AG09309 (cell line): ENCODE measurements around the gene GP9.

ENCODE experiments used
- DNase-seq: peaks from one replicate; pipeline ENCODE4 v3.0.0-alpha.2; 2010; ENCODE audit warnings: low read depth
- H3K4me3 ChIP-seq: 2 replicates; pipeline ENCODE4 v1.5.1; 2011; ENCODE audit warnings: mild to moderate bottlenecking, low read depth, low read length, moderate library complexity; ENCODE audit not compliant: control insufficient read depth
- TF ChIP-seq, protein P1 (sequence below): IDR thresholded peaks from 2 replicates; pipeline ENCODE4 v1.5.1; 2011; ENCODE audit warnings: mild to moderate bottlenecking, low read depth, low read length, inconsistent platforms; ENCODE audit not compliant: insufficient read depth, control insufficient read depth; ENCODE audit errors: missing control alignments

GP9 gene

DNA sequence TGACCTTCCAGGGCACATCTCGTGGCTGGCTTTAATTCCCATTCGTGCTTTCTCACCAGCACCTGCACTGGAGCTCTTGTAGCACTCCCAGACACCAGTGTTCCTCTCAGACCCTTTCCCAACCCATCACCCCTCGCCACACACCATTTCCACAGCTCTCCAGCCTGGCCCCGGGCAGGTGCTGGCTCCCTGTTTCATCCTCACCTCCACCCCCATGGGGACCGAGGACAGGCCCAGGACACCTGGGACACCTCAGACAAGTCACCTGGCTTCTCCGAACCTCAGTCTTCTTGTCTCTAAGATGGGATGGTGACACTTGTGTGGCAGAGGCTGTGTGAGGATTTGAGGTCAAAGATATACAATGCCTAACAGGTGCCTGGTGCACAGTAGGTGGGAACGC, 27.4 kb upstream of the GP9 start:
- no peak for DNase-seq
- TF ChIP-seq, protein P1, sequence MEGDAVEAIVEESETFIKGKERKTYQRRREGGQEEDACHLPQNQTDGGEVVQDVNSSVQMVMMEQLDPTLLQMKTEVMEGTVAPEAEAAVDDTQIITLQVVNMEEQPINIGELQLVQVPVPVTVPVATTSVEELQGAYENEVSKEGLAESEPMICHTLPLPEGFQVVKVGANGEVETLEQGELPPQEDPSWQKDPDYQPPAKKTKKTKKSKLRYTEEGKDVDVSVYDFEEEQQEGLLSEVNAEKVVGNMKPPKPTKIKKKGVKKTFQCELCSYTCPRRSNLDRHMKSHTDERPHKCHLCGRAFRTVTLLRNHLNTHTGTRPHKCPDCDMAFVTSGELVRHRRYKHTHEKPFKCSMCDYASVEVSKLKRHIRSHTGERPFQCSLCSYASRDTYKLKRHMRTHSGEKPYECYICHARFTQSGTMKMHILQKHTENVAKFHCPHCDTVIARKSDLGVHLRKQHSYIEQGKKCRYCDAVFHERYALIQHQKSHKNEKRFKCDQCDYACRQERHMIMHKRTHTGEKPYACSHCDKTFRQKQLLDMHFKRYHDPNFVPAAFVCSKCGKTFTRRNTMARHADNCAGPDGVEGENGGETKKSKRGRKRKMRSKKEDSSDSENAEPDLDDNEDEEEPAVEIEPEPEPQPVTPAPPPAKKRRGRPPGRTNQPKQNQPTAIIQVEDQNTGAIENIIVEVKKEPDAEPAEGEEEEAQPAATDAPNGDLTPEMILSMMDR: no peak
- no peak overlapping the region for H3K4me3 ChIP-seq

DNA sequence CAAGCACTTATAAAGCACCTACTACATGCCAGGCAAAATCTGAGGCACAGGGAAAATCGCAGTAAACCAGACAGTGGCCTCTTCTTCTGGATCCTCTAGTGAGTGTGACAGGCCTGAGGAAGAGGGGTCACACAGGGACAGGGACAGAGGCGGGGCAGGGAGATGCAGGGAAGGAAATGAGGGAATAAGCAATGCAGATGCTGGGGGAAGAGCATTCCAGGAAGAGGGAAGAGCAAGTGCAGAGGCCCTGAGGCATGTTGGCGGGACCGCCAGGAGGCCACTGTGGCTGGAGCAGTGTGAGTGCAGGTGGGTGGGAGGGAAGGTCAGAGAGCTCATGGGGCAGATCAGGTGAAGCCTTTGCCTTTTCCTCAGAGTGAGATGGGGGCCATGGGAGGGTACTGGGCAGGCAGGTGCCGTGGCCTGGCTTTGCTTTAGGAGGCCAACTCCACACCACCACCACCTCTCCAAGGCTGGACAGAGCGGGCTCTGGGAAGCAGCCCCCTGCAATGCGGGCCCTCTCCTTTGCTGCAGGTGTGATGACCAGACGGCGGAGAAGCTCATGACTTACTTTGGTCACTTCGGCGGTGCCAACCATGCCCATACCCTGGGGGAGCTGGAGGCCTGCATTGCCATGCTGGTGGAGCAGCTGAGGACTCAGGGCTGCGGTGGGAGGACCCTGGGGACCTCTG, 26.8 kb upstream of the GP9 start:
- no peak for DNase-seq
- TF ChIP-seq, protein P1: no peak
- no peak overlapping the region for H3K4me3 ChIP-seq

DNA sequence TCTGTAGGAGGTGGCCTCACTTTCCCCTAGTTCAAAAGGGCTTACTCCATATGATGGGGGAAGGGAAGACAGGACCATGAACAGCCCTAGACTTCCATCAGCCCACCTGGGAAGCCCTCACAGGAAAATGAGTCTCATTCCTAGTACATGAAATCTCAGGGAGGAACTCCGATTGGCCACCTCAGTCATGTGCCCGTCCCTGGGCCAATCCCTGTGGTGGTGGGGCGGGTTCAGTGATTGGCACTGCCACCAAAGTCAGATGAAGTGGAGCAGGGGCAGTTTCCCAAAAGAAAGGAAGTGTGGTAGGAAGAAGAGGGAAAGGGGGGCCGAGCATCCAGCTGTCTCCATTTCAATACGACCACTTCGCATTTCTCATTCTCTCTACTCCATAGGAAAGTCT, 25.9 kb upstream of the GP9 start:
- TF ChIP-seq, protein P1: no peak
- no peak for DNase-seq
- no peak overlapping the region for H3K4me3 ChIP-seq

DNA sequence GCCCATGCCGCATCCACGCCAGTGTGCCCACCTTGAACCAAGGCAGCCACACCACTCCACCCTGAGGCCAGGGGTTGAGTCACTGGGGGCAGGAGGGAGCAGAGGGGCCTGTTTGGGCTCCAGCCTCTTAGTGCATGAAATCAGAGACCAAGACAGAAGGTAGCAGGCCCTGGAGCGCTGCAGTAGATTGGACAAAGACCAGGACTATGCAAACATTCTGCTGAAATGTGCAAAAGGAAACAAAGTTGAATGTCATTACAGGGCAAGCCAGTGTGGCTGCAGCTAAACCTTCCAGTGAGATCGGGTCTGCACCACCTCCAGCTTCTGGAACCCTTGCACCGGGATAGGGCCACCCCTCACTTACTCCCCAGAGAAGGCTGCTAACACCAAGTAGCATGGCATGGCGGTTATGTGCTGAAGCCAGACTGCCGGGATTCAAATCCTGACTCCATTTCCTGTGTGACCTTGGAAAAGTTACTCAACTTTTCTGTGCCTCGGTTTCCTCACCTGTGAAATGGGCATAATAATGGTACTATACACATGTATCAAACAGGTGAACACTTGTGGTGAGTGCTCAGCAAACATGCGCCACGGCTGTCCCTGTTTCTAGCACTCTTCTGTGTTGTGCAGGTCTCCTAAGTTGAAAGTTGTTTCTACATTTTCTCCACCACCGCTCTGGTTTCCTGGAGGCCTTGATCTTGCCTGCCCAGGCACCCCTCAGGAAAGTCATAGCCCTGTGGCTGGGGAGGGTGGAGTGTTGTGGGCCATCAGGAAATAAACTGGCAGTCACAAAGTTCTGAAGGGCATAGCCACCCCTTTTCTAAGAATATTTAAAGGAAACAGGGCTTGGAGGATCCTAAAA, 25.0 kb upstream of the GP9 start:
- no peak overlapping the region for H3K4me3 ChIP-seq
- DNase-seq: no peak
- TF ChIP-seq, protein P1: no peak

DNA sequence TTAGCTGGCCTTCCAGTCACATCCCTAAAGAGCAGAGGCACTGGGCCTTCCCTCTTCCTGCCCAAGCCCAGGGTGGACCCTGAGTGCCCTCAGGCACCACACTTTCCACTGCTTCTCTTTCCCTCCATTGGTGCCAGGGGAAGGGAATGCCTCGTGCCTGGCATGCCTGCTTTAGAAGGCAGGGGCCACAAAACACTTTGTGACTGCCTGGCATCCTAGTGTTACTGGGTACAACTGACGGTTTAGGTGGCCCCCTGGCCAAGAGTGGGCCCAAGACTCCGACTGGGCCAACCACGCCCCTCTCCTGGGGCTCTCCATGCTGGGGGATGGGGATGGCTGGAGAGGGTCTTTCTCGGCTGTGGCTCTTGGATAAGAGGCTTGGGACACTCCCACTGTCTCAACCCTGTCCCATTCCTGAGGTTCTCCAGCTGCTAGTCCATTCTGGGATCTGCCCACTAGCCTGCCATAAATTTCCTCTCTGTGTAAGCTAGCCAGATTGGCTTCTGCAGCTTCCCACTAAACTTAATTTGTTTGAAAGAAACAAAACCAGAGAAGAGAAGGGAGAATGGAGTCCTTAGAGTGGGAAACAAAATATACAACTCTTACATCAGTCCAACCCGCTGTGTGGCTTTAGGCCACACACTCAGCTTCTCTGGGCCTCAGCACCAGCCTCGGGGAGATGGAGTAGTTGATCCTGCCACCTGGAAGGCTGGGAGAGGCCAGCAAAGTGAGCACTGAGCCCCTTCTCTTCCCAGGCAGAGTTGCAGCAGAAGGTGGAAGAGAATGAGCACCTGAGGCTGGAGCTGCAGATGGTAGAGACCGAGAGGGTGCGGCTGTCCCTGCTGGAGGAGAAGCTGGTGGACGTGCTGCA, 24.1 kb upstream of the GP9 start:
- TF ChIP-seq, protein P1: no peak
- DNase-seq: no peak
- H3K4me3 ChIP-seq: no peak overlapping the region

DNA sequence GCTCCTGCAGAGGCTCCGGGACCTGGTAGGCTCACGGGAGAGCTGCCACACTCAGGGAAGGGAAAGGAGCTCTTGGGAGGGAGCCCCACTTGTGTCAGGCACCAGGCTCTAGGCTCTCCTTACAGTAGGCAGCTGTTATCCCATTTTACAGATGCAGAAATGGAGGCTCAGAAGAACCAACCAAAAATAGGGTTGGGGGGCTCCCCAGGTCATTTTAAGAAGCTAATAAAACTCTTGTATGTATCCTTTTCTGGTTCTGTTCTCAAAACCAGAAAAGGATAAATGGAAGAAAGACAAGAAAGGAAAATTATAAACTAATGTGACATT, 23.5 kb upstream of the GP9 start:
- no peak for DNase-seq
- no peak overlapping the region for H3K4me3 ChIP-seq
- TF ChIP-seq, protein P1: no peak
